OCI-M2 (cell line): ENCODE results near the gene MFAP2.
"Not testable (repeated sequence)": the region's sequence is repeated elsewhere in the genome, so short reads cannot be mapped to it uniquely, and the experiment has no call there.

Experiments used
- DNase-seq: peaks from one replicate; lab custom pipeline; 2025; ENCODE audit not compliant: unreplicated experiment; lab: John Stamatoyannopoulos, UW

Gene MFAP2

GRCh38 chr1:16933945-16934344, 46.5 kb downstream of the MFAP2 start:
- not testable (repeated sequence) for DNase-seq

- not testable (repeated sequence) for DNase-seq
Observed at GRCh38 chr1:16931206-16931934, 49.0 kb downstream of the MFAP2 start.

- not testable (repeated sequence) for DNase-seq
Observed at GRCh38 chr1:16929146-16930041, 51.0 kb downstream of the MFAP2 start.

GRCh38 chr1:16927711-16928485, 52.5 kb downstream of the MFAP2 start:
- DNase-seq, result no peak

GRCh38 chr1:16927256-16927655, 53.2 kb downstream of the MFAP2 start:
- no peak for DNase-seq

GRCh38 chr1:16926491-16927073, 53.8 kb downstream of the MFAP2 start:
- DNase-seq, result no peak

- DNase-seq, result no peak
Observed at GRCh38 chr1:16925635-16926490, 54.6 kb downstream of the MFAP2 start.

- DNase-seq, result no peak
Observed at GRCh38 chr1:16924919-16925477, 55.4 kb downstream of the MFAP2 start.
